ENCODE measurements around the gene MPPED2. TPM values are rescaled to one million over a fixed set of nuclear protein-coding genes. Genes with fewer than 3 reads are reported as not detected.

MPPED2 gene
- total RNA-seq, 1 donor from 2014 or later: 179 TPM

DNA sequence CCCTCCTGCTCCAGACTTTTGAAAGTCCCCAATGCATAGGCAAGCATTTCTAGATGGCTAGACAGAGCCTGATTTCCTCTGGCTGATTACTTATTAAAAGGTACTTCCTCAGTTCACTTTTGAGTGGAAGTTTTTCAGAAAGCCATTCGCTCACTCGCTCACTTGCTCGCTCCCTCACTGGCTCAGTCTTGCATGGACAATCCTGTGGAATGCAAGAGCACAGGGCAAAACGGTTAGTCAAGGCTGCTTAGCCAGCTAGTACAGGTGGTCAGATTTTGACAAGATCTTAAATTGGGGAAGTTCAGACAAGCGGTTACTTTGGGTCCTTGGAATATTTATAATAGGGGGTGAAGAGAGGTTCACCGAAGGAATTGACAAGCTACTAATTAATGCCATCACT is 162.3 kb downstream of the MPPED2 start:
- TF ChIP-seq, protein P1, sequence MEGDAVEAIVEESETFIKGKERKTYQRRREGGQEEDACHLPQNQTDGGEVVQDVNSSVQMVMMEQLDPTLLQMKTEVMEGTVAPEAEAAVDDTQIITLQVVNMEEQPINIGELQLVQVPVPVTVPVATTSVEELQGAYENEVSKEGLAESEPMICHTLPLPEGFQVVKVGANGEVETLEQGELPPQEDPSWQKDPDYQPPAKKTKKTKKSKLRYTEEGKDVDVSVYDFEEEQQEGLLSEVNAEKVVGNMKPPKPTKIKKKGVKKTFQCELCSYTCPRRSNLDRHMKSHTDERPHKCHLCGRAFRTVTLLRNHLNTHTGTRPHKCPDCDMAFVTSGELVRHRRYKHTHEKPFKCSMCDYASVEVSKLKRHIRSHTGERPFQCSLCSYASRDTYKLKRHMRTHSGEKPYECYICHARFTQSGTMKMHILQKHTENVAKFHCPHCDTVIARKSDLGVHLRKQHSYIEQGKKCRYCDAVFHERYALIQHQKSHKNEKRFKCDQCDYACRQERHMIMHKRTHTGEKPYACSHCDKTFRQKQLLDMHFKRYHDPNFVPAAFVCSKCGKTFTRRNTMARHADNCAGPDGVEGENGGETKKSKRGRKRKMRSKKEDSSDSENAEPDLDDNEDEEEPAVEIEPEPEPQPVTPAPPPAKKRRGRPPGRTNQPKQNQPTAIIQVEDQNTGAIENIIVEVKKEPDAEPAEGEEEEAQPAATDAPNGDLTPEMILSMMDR (IDR thresholded peaks at IDR 0.05; ENCODE audit: unreplicated experiment): no peak
- peaks cover 71% of the 10 kb centered on the region for H3K4me1 Mint-ChIP-seq
- DNase-seq (ENCODE audit: low spot score in 2 of 2, unreplicated experiment in 2 of 2): no peak
- H3K27ac Mint-ChIP-seq: peak overlapping the region; percentile 80
- H3K27me3 Mint-ChIP-seq (ENCODE audit: low read depth): no peaks in the 10 kb centered on the region
- peaks cover 8% of the 10 kb centered on the region for H3K36me3 Mint-ChIP-seq
- H3K9me3 Mint-ChIP-seq: no peaks in the 10 kb centered on the region
- no peak overlapping the region for H3K4me3 Mint-ChIP-seq

DNA sequence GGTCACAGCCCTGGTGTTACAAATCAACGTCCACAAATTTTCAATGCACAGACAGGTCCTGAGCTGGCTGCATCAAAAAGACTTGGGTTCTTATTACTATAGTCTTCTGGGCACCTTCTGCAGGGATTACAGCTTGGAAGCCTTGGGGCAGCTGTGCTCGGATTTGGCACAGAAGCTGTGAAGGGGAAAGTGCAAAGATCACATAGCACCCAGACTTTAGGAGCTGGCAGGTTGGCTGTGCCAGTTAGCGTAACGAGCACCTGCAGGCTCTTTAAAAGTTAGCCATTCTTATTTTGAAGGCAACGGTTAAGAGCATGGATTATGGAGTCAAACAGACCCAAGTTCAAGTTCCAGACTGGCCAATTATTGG is 162.9 kb downstream of the MPPED2 start:
- Mint-ChIP-seq H3K4me1 (peaks cover 74% of the 10 kb centered on the region), H3K4me3 (no peak overlapping the region), H3K9me3 (no peaks in the 10 kb centered on the region), H3K27ac (peak overlapping the region; percentile 87), H3K36me3 (peaks cover 8% of the 10 kb centered on the region), H3K27me3 (ENCODE audit: low read depth) (no peaks in the 10 kb centered on the region)
- no peak for DNase-seq (ENCODE audit: low spot score in 2 of 2, unreplicated experiment in 2 of 2)
- TF ChIP-seq, protein P1 (IDR thresholded peaks at IDR 0.05; ENCODE audit: unreplicated experiment): no peak

DNA sequence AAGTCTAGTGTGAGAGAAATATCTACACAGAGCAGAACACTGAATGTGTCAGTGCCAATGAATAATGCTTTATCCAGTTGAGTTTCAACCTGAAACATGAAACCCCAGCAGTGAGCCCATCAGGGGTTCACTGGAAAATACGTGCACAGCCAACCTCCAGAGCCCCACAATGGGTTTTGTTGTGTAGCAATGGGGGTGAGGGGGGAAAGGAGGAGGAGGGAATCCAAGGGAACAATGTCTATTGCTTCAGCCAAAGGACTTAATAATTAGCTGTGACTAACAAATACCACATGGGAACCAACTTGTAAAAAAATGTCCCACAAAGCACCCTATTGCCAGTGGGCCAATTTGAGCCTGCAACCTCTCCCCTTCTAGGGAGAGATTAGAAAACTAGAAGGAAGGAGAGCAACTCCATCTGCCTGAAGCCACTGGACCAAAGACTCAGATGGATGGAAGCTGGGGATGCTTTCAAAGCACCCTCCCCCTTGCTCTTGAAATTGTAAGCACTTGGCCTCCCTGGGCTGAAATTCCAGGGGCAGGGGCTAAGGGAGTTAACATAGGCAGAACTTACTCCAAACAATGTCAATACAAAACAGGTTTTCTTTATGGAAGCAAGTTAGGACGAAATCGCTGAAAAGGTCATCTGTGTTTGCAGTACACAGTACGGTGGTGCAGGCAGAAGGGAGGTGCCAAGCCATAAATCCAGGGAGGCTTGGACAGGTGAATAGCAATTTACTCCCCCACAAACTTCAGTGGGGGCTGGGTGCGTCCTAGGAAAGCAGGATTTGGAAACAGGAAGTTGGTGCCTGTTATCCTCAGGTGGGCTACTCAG is 163.5 kb downstream of the MPPED2 start:
- Mint-ChIP-seq H3K27me3 (ENCODE audit: low read depth) (no peaks in the 10 kb centered on the region), H3K27ac (peak overlapping the region; percentile 90), H3K4me1 (peaks cover 78% of the 10 kb centered on the region), H3K4me3 (no peak overlapping the region), H3K9me3 (no peaks in the 10 kb centered on the region), H3K36me3 (peaks cover 12% of the 10 kb centered on the region)
- DNase-seq (ENCODE audit: low spot score in 2 of 2, unreplicated experiment in 2 of 2): no peak
- TF ChIP-seq, protein P1 (IDR thresholded peaks at IDR 0.05; ENCODE audit: unreplicated experiment): no peak

DNA sequence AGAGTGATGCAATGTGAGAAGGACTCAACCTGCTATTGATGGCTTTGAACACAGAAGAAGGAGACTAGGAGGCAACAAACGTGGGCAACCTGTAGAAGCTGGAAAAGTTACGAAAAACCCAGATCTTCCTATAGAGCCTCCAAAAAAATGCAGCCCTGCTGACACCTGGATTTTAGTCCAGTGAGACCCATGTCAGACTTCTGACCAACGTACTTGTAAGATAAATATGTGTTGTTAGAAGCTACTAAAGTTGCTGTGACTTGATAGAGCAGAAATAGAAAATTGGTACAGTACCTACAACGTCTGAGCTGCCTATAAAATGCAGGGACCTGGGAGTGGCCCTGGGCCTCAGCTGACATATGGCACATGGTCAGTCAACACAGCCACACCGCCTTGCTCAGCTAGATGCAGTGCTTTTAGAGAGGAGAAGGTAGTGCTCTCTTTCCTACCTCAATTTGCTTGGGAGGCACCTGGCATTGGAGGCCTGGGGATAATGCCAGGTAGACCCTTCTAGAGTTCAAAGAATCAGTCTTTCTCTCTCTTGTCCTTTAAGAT is 165.8 kb downstream of the MPPED2 start:
- Mint-ChIP-seq H3K4me3 (no peak overlapping the region), H3K36me3 (peaks cover 12% of the 10 kb centered on the region), H3K9me3 (no peaks in the 10 kb centered on the region), H3K27me3 (ENCODE audit: low read depth) (no peaks in the 10 kb centered on the region), H3K4me1 (peaks cover 80% of the 10 kb centered on the region), H3K27ac (peak overlapping the region; percentile 90)
- TF ChIP-seq, protein P1 (IDR thresholded peaks at IDR 0.05; ENCODE audit: unreplicated experiment): no peak
- no peak for DNase-seq (ENCODE audit: low spot score in 2 of 2, unreplicated experiment in 2 of 2)

DNA sequence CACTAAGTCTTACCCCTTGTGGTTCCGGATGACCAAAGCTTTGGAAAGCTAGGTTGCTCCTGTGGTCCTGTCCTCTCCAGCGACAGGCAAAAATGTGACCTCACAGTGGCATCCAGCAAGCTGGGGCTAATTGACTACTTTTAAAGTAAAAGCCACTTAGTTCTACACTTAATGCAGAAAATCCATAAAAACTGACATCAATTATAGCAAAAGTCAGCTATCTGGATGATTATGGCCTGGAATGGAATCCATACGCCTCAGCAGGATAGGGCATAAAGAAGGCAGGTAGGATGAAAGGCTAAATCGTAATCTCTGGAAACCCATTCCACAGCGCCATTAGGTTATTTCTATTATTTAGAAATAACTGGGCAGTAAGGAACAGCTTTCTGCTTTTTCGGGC is 171.3 kb downstream of the MPPED2 start:
- H3K4me3 Mint-ChIP-seq: no peak overlapping the region
- H3K9me3 Mint-ChIP-seq: no peaks in the 10 kb centered on the region
- peak overlapping the region; percentile 97 for H3K27ac Mint-ChIP-seq
- H3K27me3 Mint-ChIP-seq (ENCODE audit: low read depth): no peaks in the 10 kb centered on the region
- DNase-seq (ENCODE audit: low spot score in 2 of 2, unreplicated experiment in 2 of 2): no peak
- peaks cover 11% of the 10 kb centered on the region for H3K36me3 Mint-ChIP-seq
- peaks cover 74% of the 10 kb centered on the region for H3K4me1 Mint-ChIP-seq
- TF ChIP-seq, protein P1 (IDR thresholded peaks at IDR 0.05; ENCODE audit: unreplicated experiment): no peak

All from mesothelial cell of epicardium (in vitro differentiated cells).